Activated CD4-positive, alpha-beta T cell treated with anti-CD3 and anti-CD28 coated beads for 36 hours (primary cell): Measurements from ENCODE around the gene C1orf53. TPM values are rescaled to one million over a fixed set of nuclear protein-coding genes. Genes with fewer than 3 reads are reported as not detected.
"Not testable (repeated sequence)": the region's sequence is repeated elsewhere in the genome, so short reads cannot be mapped to it uniquely, and the experiment has no call there.

ENCODE experiments used
- ATAC-seq: fragments of 200-7000 bp; cut with Tn5 transposase; one replicate; pipeline ENCODE4 v1.10.0; 2021; ENCODE audit warnings: mild to moderate bottlenecking, moderate library complexity
- CTCF ChIA-PET: fragments of 350-600 bp; sonication (Branson Sonifier 250); formaldehyde crosslinking; loops from one replicate; lab custom pipeline; 2021; ENCODE audit warnings: antibody characterized with exemption; lab: Charles Lee
- POLR2A ChIA-PET: fragments of 350-600 bp; sonication (Branson Sonifier 250); formaldehyde crosslinking; loops from one replicate; lab custom pipeline; 2021; ENCODE audit warnings: antibody characterized with exemption, inconsistent platforms; lab: Charles Lee
- DNase-seq: peaks from one replicate; pipeline ENCODE4 v3.0.0-alpha.2; 2020
- H3K27ac Mint-ChIP-seq: one replicate; pipeline ENCODE4 v1.8.0; 2021; ENCODE audit warnings: mixed read lengths
- H3K27me3 Mint-ChIP-seq: one replicate; pipeline ENCODE4 v1.8.0; 2021; ENCODE audit warnings: mixed read lengths
- H3K36me3 Mint-ChIP-seq: one replicate; pipeline ENCODE4 v1.8.0; 2021; ENCODE audit warnings: low read depth, mixed read lengths
- H3K4me1 Mint-ChIP-seq: one replicate; pipeline ENCODE4 v1.8.0; 2021; ENCODE audit warnings: mixed read lengths
- H3K4me3 Mint-ChIP-seq: one replicate; pipeline ENCODE4 v1.8.0; 2021; ENCODE audit warnings: mild to moderate bottlenecking, moderate library complexity, mixed read lengths
- H3K9me3 Mint-ChIP-seq: one replicate; pipeline ENCODE4 v1.8.0; 2021; ENCODE audit warnings: low read depth, mixed read lengths
- intact Hi-C, 2 experiments: fragments of 100-400 bp; cut with DNase I in 1 of 2; cut with micrococcal nuclease in 1 of 2; formaldehyde crosslinking; loops; one replicate each; pipeline versions ENCODE4 v1.14.2 to v1.15.1; 2022 to 2024; cut with DNase I, micrococcal nuclease
- total RNA-seq, 2 experiments: library from RNA; stranded (reverse); gene quantifications; one replicate each; pipeline ENCODE4 v1.2.3, GENCODE V29; 2021

Gene C1orf53
- total RNA-seq, result under 1 TPM in 1 of 2 experiments, not detected in 1; 0.66 TPM

DNA sequence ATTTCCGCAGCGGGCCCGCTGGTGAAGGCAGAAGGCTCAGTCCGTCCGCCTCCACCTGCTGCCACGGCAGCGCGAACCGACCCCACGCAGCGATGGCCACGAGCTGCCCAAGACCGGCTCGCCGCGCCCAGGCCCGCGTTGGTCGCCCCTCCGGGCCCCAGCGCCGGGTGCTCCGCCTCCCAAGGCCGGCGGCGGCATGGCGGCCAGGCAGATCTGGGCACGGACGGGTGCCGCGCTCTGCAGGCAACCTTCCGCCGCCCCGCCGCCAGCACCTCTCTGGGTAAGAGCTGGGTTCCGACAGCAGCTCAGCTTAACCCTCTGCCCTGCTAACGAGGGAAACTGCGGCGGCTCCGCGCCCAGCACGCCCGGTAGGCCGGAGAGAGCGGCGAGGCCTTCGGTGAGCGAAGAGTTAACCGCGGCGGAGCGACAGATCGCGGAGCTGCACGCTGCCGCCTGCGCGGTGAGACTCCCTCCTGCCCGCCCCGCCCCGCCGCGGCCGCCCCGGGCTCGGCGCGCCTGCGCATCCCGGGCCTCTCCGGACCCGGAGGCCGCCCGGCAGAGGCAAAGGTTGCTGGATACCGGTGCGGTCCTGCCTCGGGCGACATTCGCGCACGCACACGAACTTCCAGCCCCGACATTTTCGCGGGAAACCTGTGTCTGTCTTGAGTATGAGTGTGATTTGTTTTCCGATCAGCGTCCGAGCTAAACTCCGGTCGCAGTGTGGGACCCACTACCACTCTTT, at the start of gene C1orf53:
TSS of gene C1orf53 (plus strand) at position 177 of the 742 bp plus-strand sequence. CDS start at position 197, 20 bp downstream.
- peaks cover 37% of the 10 kb centered on the region for H3K27me3 Mint-ChIP-seq
- CTCF ChIA-PET, result interaction anchor here (0.6 to 2.3 kb wide), 11 partner anchors 13 to 1703 kb away, joined by 3 to 13 read pairs (median 3); no protein-coding TSS in a partner anchor

DNA sequence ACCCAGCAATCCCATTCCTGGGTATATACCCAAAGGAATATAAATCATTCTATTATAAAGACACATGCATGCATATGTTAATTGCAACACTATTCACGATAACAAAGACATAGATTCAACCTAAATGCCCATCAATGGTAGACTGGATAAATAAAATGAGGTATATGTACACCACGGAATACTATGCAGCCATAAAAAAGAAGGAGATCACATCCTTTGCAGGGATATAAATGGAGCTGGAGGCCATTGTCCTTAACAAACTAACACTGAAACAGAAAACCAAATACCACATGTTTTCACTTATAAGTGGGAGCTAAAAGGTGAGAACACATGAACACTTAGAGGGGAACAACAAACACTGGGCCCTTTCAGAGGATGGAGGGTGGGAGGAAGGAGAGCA, 46.7 kb upstream of the C1orf53 start:
- H3K9me3 Mint-ChIP-seq, H3K4me1 Mint-ChIP-seq, H3K36me3 Mint-ChIP-seq, H3K27me3 Mint-ChIP-seq, ATAC-seq, H3K4me3 Mint-ChIP-seq, POLR2A ChIA-PET, intact Hi-C loops, H3K27ac Mint-ChIP-seq, DNase-seq: not testable (repeated sequence)
- CTCF ChIA-PET, result interaction anchor here (2.0 kb wide), 1 partner anchor 13 kb away, joined by 8 read pairs; no protein-coding TSS in a partner anchor

More for the DNA sequence above, at the start of gene C1orf53:
- no peaks in the 10 kb centered on the region for H3K9me3 Mint-ChIP-seq
- ATAC-seq, result peak; percentile 95
- H3K36me3 Mint-ChIP-seq, result no peaks in the 10 kb centered on the region
- POLR2A ChIA-PET, result interaction anchor here (0.7 to 1.2 kb wide), 3 partner anchors 12 to 15 kb away, joined by 3 to 4 read pairs (median 3); partner anchors contain the start of gene LHX9
- DNase-seq, result peak; percentile 87
- H3K4me1 Mint-ChIP-seq, result peaks cover 14% of the 10 kb centered on the region
- intact Hi-C loops, result loop anchor here (1.0 to 10.0 kb wide), 6 partner anchors 14 to 782 kb away; partner anchors contain the start of genes DENND1B (in 1 of the 2), LHX9 (in 1 of the 2) and NEK7 (in 1 of the 2)
- H3K4me3 Mint-ChIP-seq, result peak within 1 kb of the TSS; percentile 76
- peak within 1 kb of the TSS; percentile 88 for H3K27ac Mint-ChIP-seq

- Mint-ChIP-seq H3K27ac (no peak overlapping the region), H3K36me3 (no peaks in the 10 kb centered on the region), H3K4me1 (no peaks in the 10 kb centered on the region), H3K4me3 (no peak overlapping the region), H3K9me3 (no peaks in the 10 kb centered on the region), H3K27me3 (no peaks in the 10 kb centered on the region)
- ChIA-PET POLR2A (no interaction called here), CTCF (no interaction called here)
- DNase-seq (no peak), ATAC-seq (no peak)
- intact Hi-C loops, result no loop called here
Measured at GRCh38 chr1:197857477-197857876, 45.0 kb upstream of the C1orf53 start.

- no peak for DNase-seq
- ATAC-seq, result no peak
- Mint-ChIP-seq H3K36me3 (no peaks in the 10 kb centered on the region), H3K9me3 (no peaks in the 10 kb centered on the region), H3K27me3 (no peaks in the 10 kb centered on the region), H3K4me1 (no peaks in the 10 kb centered on the region), H3K27ac (no peak overlapping the region), H3K4me3 (no peak overlapping the region)
- POLR2A ChIA-PET, result no interaction called here
- intact Hi-C loops, result no loop called here
- CTCF ChIA-PET, result interaction anchor here (0.6 to 2.4 kb wide), 3 partner anchors 11 to 244 kb away, joined by 3 to 9 read pairs (median 3); no protein-coding TSS in a partner anchor
Measured at GRCh38 chr1:197859024-197859423, 43.4 kb upstream of the C1orf53 start.

- Mint-ChIP-seq H3K27me3 (no peaks in the 10 kb centered on the region), H3K9me3 (no peaks in the 10 kb centered on the region), H3K27ac (no peak overlapping the region), H3K4me1 (no peaks in the 10 kb centered on the region), H3K4me3 (no peak overlapping the region), H3K36me3 (no peaks in the 10 kb centered on the region)
- intact Hi-C loops, result no loop called here
- ATAC-seq, result no peak
- no peak for DNase-seq
- POLR2A ChIA-PET, result no interaction called here
- CTCF ChIA-PET, result no interaction called here
Measured at GRCh38 chr1:197862221-197862620, 40.2 kb upstream of the C1orf53 start.

- DNase-seq, result no peak
- H3K4me1 Mint-ChIP-seq, result no peaks in the 10 kb centered on the region
- ChIA-PET POLR2A (no interaction called here), CTCF (no interaction called here)
- no peaks in the 10 kb centered on the region for H3K36me3 Mint-ChIP-seq
- H3K4me3 Mint-ChIP-seq, result no peak overlapping the region
- intact Hi-C loops, result no loop called here
- H3K9me3 Mint-ChIP-seq, result no peaks in the 10 kb centered on the region
- no peak overlapping the region for H3K27ac Mint-ChIP-seq
- H3K27me3 Mint-ChIP-seq, result no peaks in the 10 kb centered on the region
- no peak for ATAC-seq
Measured at GRCh38 chr1:197862671-197863070, 39.8 kb upstream of the C1orf53 start.

DNA sequence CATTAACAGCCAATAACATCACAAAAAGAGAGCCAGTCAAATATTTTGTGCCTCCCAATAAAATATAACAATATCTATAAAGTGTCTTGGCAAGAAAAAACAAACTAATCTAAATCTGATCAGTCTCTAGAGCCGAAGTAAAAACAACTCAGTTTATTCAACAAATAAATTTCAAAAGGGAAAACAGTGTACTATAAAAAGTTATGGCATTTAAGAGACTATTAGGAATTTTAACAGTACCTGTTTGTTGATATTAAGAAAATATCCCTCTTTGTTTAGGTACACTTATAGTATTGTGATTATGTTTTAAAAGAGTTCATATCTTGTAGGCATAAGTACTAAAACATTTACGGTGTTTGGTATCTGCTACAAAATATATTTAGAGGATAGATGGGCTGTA, 36.6 kb upstream of the C1orf53 start:
- CTCF ChIA-PET, result interaction anchor here (0.6 kb wide), 1 partner anchor 62 kb away, joined by 3 read pairs; no protein-coding TSS in a partner anchor
- no peak overlapping the region for H3K27ac Mint-ChIP-seq
- POLR2A ChIA-PET, result no interaction called here

GRCh38 chr1:197868751-197869489, 33.5 kb upstream of the C1orf53 start:
- ATAC-seq (peak; percentile 94), DNase-seq (peak; percentile 54)
- ChIA-PET CTCF (interaction anchor here (0.6 to 4.3 kb wide), 34 partner anchors 9 to 487 kb away, joined by 3 to 53 read pairs (median 4); no protein-coding TSS in a partner anchor), POLR2A (interaction anchor here (0.6 to 0.7 kb wide), 2 partner anchors 96 to 1663 kb away, joined by 3 to 6 read pairs; no protein-coding TSS in a partner anchor)
- intact Hi-C loops, result loop anchor here (1.0 to 5.0 kb wide), 5 partner anchors 182 to 348 kb away; no protein-coding TSS in a partner anchor
- no peaks in the 10 kb centered on the region for H3K36me3 Mint-ChIP-seq
- no peaks in the 10 kb centered on the region for H3K27me3 Mint-ChIP-seq
- no peak overlapping the region for H3K4me3 Mint-ChIP-seq
- no peaks in the 10 kb centered on the region for H3K9me3 Mint-ChIP-seq
- H3K4me1 Mint-ChIP-seq, result peaks cover 3% of the 10 kb centered on the region
- no peak overlapping the region for H3K27ac Mint-ChIP-seq

More for the DNA sequence above, 36.6 kb upstream of the C1orf53 start:
- DNase-seq (no peak), ATAC-seq (no peak)
- Mint-ChIP-seq H3K27me3 (no peaks in the 10 kb centered on the region), H3K36me3 (no peaks in the 10 kb centered on the region), H3K4me3 (no peak overlapping the region), H3K9me3 (no peaks in the 10 kb centered on the region), H3K4me1 (peaks cover 3% of the 10 kb centered on the region)
- intact Hi-C loops, result loop anchor here in 1 of 2 experiments (5.0 kb wide), 1 partner anchor 179 kb away; no protein-coding TSS in a partner anchor

DNA sequence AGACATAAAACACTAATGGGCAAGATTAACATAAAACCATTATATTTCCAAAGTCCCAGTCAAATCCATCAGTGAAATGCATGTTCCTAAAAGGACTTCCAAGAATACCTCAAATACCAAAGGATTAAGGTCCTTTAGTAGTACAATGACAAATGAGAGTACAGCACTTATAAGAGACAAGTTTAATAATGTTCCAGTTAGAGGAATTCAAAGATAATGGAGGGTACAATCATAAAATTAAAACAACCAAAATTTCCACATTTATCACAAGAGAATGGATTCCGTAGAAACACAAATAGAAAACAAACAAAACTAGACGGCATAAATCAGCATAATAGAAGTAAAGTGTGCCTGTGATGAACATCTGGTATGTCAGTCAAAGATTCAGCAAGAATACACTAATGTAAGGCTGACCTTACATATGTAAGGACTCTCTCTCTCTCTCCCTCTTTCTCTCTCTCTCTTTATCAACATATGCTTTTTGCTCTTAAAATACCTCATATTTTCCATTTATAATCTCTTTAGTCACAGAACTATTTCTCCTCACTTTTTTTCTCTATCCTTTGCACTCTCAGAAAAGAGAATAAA, 32.8 kb upstream of the C1orf53 start:
- CTCF ChIA-PET, result interaction anchor here (0.6 to 4.3 kb wide), 32 partner anchors 8 to 350 kb away, joined by 3 to 53 read pairs (median 4); no protein-coding TSS in a partner anchor
- Mint-ChIP-seq H3K36me3 (no peaks in the 10 kb centered on the region), H3K9me3 (no peaks in the 10 kb centered on the region), H3K4me3 (no peak overlapping the region), H3K4me1 (peaks cover 3% of the 10 kb centered on the region), H3K27me3 (no peaks in the 10 kb centered on the region), H3K27ac (no peak overlapping the region)
- intact Hi-C loops, result loop anchor here (1.0 to 5.0 kb wide), 5 partner anchors 182 to 348 kb away; no protein-coding TSS in a partner anchor
- POLR2A ChIA-PET, result interaction anchor here (0.6 to 0.7 kb wide), 2 partner anchors 34 to 97 kb away, joined by 3 read pairs; no protein-coding TSS in a partner anchor
- DNase-seq (no peak), ATAC-seq (no peak)

DNA sequence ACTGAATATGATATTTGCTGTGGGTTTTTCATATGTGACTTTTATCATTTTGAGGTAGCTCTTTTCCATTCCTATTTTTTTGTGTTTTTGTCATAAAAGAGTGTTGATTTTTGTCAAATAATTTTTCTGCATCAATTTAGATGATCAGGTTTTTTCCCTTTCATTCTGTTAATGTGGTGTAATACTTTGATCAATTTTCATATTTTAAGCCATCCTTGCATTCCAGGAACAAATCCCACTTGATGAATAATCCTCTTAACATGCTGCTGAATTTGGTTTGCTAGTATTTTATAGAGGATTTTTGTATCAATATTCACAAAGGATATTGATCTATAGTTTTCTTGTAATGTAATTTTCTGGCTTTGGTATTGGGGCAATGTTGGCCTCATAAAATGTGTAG, 25.5 kb upstream of the C1orf53 start:
- no peak overlapping the region for H3K4me3 Mint-ChIP-seq
- H3K4me1 Mint-ChIP-seq, result no peaks in the 10 kb centered on the region
- H3K27ac Mint-ChIP-seq, result no peak overlapping the region
- DNase-seq (no peak), ATAC-seq (no peak)
- CTCF ChIA-PET, result interaction anchor here (2.3 kb wide), 1 partner anchor 8 kb away, joined by 8 read pairs; no protein-coding TSS in a partner anchor
- H3K36me3 Mint-ChIP-seq, result peaks cover 1% of the 10 kb centered on the region
- POLR2A ChIA-PET, result no interaction called here
- intact Hi-C loops, result no loop called here
- H3K27me3 Mint-ChIP-seq, result peaks cover 5% of the 10 kb centered on the region
- H3K9me3 Mint-ChIP-seq, result peaks cover 15% of the 10 kb centered on the region
